CD4-positive, alpha-beta T cell treated with Interleukin-15 for 4 hours (primary cell): ENCODE results near the gene DYNLT1.
"Not testable (repeated sequence)": the region's sequence is repeated elsewhere in the genome, so short reads cannot be mapped to it uniquely, and the experiment has no call there.

Source experiments
- DNase-seq: peaks from one replicate; pipeline ENCODE4 v3.0.0-alpha.2; 2020; ENCODE audit warnings: low spot score

The DYNLT1 gene

DNA sequence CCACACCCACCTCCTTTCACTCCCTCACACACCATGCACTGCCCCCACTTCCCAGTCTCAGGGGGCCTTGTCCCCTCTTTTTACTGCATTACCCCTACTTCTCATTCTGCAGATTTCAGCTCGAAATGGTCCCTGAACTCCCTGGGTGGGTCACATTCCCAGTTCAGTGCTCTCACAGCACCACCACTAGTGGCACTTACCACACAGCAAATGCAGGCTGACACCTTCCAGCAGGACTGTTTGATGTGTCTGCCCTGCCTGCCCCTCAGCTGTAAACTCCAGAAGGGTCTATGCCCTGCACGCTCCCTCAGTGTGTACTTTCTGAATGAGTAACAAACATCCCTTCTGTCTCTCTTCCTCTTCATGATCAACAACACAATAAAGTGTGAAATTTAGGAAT, 4.0 kb downstream of the DYNLT1 start:
- DNase-seq, result no peak

DNA sequence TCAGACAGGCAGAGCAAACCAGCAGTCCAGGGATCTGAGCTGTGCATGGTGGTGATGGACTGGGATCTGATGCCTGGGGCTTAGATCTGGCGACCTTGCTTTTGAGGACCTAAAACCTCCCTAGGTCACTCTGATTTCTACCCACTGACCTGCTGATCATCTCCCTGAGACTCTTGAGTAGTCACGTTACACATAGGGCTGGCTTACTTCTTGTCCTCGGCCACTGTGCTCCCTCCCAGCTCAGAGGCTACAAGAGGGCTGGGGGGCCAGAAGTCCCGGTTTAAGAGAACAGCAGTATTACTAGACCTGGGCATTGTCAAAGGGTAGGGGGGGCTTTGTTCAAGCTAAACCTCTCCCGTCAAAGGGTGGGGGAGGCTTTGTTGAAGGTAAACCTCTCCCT, 5.5 kb downstream of the DYNLT1 start:
- DNase-seq, result no peak

DNA sequence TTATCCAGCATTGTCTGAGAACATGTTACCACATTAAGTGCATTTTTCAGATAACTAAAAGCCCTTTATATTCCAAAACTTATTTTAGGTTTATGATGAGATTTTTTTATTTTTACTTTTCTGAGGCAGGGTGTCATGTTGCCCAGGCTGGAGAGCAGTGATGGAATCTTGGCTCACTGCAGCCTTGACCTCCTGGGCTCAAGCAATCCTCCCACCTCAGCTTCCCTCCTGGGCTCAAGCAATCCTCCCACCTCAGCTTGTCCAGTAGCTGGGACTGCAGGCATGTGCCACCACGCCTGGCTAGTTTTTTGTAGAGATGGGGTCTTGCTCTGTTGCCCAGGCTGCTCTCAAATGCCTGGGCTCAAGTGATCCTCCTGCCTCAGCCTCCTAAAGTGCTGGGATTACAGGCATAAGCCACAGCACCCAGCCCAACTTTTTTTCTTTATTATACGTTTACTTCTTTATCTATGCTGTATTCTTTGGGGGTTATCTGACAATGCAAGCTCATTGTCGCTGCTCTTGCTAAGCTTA, 6.2 kb downstream of the DYNLT1 start:
- no peak for DNase-seq

DNA sequence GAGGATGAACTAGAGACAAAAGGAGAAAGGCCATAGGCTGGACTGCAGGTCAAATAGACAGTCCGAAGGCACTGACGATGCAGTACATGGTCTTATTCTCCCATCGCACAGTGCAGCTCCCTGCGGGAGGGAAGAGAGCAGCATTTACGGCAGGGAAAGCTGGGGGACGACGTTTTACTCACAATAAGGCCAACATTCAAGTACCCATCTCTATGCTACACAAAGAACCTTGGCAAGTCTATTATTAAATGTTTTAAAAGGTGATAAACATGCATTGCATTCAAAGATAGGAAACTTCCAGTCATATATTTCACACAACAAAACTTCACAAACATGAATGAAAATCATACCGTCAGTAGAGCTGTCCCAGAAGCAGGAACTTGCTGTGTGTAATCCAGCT, 7.8 kb downstream of the DYNLT1 start:
- no peak for DNase-seq

DNA sequence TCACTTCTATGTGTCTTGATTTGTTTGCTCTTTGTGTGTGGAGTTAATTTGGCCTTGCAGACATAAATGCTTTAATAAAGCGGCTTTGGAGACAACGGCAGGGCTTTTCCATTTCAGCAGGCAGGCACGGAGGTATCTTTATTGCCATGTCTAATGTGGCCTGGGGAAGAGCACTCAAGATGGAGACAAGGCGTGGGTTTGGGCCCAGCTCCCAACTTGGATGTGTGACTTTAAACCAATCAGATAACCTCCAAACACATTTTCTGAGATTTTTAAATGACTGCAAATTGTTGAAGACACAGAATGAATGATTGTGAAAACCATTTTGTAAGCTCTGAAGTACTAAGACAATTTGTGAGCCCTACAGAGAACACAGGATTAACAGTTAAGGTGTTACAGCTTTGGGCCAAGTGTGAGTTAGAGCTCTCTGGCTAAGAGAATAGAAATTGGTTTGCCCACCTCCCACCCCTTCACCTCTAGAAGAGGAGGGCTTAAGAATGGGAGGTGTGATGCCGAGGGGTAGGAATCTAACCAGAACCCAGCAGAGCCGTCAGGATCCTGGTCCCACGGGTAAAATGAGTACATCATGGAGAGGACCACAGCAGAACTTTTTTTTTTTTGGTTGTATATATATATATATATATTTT, 9.0 kb downstream of the DYNLT1 start:
- DNase-seq, result no peak

DNA sequence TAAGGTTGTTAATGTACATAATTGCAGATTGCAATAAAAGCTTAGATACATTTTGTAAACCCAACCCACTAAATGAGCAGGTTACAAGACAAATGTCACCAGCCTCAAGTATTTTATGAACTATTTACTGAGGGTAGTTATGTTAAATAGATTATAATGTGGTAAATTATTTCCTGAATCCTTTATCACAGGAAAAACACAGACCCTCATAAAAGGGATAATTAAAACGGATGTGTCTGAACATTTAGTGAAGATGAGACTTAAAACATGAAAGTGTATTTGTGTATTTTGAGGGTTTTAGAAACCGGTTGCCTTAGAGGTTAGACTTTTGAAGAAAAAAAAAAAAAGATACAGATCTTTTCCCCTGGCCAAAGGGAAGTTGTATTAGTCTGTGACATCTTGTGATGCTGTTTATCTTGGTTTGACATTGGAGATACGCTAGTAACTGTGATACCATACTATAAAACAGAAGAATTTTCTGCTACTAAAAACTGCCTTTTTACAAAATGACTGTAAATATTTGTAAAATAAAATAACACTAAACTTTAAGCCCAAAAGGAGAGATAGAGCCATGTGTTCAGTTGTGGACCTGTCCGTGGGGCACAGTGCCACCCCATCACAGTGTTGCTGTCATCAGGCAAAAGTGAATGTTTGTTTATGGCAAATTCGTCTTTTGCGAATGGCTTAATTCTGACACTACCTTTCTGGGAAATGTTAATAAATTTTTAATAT, 9.7 kb downstream of the DYNLT1 start:
- DNase-seq, result no peak

DNA sequence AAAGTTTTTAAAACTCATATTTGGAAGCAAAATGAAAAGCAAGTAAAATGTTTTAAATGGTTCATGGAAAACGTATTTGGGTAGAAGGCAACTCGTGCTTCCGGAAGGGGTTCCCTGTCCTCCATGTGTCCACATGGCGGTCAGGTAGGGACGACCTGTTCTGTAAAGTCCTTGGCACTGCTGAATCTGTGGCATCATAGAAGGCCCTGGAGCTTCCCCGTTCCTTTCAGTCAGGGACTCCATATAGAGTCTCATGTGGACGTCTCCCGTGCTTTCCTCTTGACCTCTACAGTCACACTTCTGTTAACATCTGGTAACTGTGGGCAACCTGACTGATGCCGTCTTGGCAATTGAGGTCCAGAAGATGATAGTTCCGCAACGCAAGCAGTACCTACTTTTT, 11.4 kb downstream of the DYNLT1 start:
- no peak for DNase-seq

DNA sequence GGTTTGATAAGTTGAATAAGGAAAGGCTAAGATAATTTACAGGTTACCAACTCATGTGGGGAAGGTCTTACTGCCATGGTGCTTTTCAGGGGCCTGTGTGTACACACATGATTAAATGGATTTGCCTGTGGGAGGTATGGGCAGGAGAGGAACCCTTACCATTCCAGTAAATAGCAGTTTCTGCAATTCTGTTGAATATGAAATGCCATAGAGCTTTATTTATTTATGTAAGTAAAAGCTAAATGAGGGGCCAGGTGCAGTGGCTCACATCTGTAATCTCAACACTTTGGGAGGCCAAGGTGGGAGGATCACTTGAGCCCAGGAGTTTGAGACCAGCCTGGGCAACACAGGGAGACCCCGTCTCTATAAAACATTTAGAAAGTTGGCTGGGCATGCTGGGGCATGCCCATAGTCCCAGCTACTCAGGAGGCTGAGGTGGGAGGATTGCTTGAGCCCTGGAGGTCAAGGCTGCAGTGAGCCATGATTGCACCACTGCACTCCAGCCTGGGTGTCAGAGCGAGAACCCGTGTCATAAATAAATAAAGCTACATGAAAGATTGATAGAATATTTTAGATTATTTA, 11.9 kb downstream of the DYNLT1 start:
- not testable (repeated sequence) for DNase-seq

DNA sequence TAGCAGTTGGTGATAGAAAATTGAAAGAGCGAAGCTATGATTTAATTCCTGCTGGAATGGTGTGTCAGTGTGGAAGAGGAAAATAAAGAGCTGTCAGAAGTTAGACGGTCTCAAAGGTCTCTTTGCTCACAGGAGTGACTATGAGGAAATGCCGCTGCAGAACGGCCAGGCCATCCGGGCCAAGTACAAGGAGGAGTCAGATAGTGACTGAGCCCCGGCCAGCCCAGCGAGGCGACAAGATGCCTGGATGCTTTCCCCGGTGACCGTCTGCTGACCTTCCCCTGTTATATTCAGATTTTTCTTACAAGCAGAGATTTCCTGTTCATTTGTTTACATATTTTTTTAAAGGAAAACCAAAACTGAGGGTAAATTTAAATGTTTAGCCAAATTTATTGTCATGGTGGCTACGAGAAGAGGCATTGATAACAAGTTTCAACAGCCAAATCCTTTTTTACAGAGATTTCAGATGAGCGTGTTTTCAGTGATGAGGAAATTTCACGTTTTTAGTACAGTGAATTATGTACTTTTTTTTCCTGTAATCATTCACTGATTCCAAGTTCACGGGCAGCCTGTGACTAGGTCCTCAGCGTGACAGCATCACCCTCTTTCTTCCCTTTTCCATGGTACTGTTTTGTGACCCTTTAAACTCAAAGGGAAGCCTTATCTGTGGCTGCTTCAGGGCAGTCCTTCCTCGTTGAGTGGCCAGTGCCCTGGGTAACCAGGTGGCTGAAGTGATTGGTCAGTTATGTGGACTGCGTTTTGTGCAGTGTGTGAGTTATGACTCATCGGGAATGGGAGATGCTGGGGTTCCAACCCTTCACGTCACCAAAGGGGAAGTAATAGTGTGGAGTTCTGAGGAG, 12.6 kb downstream of the DYNLT1 start:
- no peak for DNase-seq

DNA sequence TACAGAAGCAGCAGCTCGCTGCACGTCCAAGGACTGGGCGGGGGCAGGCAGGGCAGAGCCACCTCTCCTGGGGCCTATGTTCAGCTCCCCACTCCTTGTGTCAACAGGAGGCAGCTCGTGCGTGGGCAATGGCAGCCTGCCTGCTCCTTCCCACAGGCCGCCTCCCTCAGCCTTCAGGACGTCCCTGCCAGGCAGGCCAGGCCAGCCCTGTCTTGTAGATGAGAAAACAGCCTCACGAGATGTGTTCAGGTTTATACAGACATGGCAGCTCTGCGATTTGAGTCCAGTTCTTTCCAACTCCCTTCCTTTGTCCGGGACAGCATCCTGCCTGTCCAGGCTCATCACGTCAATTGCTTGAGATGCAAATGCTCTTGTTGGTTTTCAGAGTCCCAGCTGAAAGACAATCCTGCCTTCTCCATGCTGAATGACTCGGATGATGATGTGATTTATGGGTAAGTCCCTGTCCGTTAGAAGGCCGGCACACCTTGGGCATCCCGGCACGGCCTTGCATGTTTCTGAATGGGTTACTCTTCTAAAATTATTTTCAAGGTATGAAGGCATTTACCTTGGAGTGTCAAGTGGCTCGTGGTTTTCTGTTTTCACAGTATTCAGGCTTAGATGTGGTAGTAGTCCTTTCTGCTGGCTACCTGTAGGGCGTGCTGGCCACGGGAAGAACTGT, 13.5 kb downstream of the DYNLT1 start:
- DNase-seq, result no peak

DNA sequence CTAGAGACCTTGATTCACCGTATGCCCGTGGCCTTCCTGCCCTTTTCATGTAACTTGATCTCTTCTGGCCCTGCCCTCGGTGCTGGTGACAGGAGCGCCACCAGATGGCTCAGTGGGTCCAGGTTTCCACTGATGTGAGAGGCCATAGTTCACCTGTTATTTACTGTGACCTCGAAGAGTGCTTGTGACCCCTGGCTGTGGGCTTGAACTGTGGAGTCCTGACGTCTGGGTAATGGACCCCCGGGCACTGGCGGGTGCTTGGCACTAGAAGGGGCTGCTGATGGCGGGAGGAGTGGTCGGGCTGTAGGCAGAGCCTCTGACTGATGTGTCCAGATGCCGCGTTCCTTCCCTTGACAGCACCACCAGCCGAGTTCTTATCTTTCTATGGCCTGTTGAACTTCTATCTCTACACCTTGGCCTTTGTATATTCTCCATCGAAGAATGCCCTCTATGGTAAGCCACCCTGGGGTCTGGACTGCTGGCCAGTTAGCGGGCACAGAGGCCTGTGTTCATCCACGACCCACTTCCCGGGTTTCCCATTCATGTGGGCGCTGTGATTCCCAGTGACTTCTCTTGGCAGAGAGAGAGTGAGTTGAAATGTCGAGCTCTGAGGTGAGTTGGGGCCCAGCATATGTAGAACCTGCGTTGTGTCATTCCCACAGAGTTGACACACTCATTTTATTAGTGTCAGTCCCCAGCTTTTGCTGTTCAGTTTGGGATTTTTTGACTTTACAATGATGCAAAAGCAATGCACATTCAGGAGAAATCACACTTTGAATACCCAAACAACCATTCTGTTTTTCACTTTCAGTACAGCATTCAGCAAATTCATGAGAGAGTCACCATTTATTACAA, 14.9 kb downstream of the DYNLT1 start:
- peak; percentile 37 for DNase-seq

DNA sequence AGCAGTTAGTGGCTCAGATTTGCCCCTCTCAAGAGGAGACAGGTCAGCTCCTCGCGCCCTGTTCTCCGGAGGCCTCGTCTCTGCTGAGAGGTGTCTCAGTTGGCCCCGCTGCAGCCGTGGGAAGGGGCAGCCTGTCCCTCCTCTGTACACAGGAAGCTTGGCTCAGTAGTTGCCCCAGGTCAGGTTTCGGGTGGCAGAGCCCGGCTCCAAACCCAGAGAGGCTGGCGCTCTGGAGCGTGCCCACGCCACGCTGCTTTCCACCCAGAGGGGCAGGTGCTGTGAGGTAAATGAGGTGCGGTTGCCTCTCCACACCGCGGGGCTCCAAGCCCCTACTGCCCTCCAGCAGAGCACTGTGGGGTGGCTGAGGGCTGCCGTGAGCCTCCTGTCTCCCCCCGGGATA, 16.0 kb downstream of the DYNLT1 start:
- no peak for DNase-seq

DNA sequence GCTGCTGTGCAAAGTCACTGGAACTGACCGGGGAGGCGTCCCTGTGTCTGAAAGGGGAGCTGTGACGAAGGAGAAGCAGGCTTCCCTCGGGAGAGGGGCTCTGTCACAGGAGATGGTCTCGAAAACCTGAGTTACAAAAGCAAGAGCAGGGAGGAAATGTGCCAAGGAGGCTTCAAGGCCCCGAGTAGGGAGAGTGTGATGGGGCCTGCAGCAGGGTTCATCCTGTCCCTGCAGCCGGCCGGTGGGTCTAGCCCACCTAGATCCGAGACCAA, 16.7 kb downstream of the DYNLT1 start:
- DNase-seq, result no peak

DNA sequence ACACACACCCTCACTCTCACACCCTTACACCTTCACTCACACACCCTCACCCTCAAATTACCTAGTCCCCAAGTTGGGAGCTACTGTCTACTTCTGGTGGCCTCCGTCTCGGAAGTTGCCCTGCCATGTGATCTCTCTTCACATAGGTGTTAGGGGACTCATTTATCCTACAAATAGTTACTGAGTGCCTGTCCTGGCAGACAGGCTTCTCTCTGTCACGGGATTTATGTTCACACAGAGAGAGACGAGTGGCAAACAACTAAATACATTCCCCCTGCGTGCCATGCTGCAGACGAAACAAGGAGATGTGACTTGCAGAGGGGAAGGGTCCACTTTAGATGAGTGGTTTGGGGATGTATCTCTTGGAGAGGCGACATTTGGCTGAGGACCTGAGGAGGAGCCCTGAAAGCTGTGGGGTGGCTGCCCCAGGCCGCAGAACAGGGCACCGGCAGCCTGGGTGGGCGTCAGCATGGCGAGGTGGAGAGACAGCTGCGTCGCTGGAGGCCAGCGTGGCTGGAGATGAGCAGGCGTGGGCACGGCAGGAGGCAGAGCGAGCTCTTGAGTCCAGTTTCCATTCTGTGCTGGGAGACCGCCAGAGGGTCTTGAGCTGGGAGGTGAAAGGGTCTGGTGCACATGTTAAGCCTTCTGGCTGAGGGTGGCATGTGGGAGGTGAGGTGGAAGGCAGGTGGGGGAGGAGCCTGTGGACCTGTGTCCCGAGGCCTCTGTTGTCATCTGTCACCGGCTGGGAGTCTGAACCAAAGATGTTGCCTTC, 17.2 kb downstream of the DYNLT1 start:
- DNase-seq, result no peak

DNA sequence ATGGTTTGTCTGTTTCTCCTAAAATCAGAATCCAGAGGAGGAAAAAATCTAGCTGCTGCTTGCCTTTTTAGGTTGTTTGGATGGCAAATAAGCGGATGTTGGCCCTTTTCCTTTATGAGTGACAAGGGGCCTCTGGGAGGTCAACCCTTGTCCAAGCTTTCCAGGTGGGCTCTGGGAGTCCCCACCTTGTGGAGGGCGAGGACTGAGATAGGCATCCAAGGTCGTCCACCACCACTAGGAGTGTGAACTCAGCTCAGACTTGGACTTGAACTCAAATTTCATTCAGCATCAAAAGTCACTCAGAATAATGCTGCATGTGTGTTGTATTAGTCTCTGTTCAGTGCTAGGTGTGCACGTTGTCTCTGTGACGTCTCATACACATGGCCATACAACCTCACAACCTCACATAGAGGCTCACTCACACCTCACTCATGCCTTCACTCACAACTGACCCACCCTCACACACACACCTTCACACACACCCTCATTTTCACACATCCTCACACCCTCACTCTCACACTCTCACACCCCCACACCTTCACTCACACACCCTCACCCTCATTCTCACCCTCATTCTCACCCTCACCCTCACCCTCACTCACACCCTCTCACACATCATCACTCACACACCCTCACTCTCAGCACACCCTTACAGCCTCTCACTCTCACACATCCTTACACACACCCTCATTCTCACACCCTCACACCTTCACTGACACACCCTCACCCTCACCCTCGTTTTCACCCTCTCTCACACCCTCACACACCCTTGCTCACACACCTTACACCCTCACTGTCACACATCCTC, 18.0 kb downstream of the DYNLT1 start:
- DNase-seq, result no peak

DNA sequence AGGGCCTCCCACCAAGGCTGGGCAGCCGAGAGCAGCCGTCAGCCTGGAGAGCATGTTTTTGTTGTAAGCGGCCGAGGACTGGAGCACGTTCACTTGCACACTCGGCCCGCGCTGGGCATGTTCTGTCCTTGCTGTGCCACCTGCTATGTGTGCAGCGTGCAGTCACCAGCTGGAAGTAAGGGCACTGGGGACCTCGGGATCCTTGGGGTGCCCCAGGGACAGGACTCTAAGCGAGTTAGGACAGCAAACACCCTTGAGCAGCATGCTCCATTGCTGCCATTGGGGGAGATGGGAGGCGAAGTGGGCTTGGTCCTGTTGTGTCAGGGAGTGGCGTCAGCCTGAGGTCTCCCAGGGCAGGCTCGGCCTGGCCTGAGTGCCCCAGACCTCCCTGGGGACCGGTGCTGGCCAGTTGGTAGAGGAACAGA, 18.6 kb downstream of the DYNLT1 start:
- no peak for DNase-seq

DNA sequence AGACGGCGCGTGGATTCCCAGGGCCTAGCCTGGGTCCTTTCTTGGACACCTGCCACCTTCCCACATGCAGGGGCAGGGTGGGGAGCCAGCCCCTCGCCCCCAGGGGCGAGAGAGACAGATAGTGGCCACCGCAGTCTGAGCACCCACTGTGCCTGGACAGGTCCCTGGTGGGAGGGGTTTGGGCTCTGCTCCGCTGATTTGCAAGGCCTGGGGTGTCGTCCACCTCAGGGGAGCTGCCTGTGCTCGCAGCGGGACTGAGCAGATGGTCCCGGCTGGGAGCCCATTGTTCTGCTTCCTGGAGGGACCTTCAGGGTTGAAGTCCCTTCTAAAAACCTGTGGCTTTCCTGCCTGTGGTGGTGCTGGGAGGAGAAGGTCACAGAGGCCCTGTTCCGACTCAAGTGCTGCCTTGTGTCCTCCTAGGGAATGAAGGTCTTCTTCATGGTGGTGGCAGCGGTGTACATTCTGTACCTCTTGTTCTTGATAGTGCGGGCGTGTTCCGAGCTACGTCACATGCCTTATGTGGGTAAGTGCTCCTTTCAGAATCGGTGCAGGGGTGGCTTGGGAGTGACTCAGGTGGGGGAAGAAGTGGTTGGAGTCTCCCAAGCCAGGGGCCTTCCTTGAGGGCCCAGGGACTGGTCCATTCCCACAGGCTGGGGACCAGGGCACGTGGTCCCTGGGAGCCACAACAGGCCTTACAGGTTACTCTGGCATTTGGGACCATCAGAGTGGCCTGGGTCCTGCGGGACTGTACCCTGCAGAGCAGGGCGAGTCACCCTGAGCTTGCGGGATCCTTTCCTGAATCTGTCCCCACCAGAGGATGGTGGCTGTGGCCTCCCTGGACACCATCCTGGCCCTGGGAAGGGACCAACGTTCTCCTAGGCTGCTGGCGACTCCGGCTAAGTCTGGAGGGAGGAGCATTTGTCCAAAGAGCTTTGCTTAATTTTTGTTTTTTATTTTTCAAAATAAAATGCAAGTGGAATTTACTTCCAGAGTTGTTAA, 19.6 kb downstream of the DYNLT1 start:
- no peak for DNase-seq

DNA sequence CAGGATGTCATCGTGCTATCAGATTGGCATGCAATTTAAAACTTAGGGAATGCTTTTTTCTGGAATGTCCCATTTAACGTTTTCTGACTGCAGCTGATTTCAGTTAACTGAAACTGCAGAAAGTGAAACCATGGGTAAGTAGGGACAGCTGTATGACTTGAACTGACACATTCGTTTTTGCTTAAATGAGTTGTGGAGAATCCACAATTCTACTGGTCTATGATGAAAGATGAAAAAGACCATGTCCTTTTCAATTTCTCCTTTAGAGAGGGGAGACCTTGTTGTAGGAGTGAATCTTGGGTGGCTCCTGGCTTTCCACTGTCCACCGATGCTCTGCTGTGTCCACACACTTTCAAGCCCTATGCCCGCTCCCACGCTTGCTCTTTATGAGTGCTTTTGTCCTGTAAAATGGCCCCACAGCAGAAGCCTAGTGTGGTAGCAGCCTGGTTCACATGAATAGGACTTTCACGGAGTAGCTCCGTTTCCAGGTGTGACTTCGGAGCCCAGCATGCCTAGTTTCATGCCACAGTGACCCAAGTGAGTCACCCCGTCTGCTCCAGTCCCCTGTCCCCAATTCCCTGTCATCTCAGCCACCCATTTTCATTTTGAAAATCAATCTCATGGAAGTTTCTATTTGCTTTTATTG, 21.9 kb downstream of the DYNLT1 start:
- no peak for DNase-seq
